D721Med (cell line): ENCODE measurements around the gene KRT13.

Source experiments
- DNase-seq: peaks from one replicate; pipeline ENCODE4 v3.0.0; 2011; ENCODE audit warnings: low spot score; ENCODE audit not compliant: insufficient read length
- FAIRE-seq: peaks from 2 replicates; lab custom pipeline; 2011; peaks lifted over from hg19 to GRCh38; lab: Jason Lieb, UNC
- TF ChIP-seq, protein P1 (sequence below): IDR thresholded peaks from 2 replicates; pipeline ENCODE4 v1.5.1; 2012; ENCODE audit warnings: mild to moderate bottlenecking, control low read depth; ENCODE audit not compliant: insufficient read depth; ENCODE audit errors: missing control alignments

KRT13 gene

DNA sequence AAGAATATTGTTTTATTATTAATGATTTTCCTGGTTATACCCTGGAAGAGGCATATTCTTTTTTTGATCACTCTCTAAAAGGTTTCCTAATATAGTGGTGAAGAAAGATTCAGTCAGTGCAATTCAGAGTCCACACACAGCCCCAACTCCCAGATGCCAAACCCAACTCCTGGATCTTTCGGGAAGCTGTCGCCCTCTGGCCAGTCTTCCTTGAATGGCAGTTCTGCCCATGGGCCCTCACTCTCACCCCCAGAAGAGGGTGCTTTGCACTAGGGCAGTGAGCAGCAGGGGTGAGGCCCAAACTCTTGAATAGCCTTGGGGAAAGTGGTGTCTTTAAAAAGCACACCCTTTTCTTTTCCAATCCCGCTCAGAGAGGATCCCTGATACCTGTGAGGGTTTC, 49.2 kb downstream of the KRT13 start:
- FAIRE-seq (no peak), DNase-seq (no peak)
- TF ChIP-seq, protein P1, sequence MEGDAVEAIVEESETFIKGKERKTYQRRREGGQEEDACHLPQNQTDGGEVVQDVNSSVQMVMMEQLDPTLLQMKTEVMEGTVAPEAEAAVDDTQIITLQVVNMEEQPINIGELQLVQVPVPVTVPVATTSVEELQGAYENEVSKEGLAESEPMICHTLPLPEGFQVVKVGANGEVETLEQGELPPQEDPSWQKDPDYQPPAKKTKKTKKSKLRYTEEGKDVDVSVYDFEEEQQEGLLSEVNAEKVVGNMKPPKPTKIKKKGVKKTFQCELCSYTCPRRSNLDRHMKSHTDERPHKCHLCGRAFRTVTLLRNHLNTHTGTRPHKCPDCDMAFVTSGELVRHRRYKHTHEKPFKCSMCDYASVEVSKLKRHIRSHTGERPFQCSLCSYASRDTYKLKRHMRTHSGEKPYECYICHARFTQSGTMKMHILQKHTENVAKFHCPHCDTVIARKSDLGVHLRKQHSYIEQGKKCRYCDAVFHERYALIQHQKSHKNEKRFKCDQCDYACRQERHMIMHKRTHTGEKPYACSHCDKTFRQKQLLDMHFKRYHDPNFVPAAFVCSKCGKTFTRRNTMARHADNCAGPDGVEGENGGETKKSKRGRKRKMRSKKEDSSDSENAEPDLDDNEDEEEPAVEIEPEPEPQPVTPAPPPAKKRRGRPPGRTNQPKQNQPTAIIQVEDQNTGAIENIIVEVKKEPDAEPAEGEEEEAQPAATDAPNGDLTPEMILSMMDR, result no peak

DNA sequence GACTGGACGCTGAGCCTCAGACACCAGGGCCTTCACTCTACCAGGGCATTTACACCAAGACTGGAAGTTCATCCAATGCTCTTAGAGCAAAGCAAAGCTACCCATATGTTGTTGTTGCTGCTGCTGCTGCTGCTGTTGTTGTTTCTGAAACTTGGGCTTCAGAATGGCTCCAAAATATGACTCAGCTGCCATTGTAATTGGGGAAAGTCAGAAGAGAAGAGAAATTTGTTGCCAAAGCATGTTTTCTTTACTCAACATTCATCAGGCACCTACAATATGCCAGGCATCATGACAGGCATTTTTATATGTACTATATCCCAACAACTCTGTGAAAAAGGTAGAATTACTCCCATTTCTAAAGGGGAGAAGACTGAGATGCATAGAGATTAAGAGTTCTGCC, 50.2 kb downstream of the KRT13 start:
- FAIRE-seq, result no peak
- no peak for DNase-seq
- TF ChIP-seq, protein P1, result no peak

DNA sequence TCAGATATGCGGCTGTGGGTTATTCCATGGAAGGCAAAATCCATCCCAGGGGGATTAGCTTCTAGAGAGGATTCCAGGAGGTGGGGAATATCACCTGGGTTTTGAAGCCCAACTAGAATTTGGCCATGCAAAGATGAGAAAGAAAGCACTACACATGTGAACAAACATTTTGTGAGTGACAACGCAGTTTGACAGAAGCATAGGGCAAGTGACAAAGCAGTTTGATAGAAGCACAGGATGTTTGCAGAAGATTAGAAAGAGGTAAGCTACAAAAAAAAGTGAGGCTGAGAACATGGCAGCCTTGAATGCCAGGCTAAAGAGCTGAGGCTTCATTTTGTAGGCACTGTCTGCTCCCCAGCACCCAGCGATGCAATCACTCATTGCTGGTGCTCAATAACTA, 52.3 kb downstream of the KRT13 start:
- no peak for FAIRE-seq
- TF ChIP-seq, protein P1, result no peak

DNA sequence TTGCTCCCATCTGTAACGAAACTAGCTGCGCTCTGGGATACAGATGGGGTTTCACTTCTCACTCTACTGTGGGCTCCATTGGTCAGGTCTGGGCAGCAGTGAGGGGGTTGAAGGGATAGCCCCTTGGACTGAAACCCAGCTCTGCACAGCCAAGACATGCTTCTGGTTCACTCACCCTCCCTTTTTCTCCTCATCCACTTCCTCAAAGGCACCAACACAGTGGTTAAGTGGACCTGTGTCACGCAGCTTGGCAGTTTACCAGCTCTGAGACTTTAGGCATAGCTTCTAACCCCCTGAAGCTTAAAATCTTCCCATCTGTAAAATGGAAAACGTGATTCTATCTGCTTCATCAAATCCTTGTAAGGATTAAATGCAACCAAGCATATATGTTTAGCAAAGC, 53.1 kb downstream of the KRT13 start:
- DNase-seq (no peak), FAIRE-seq (no peak)
- TF ChIP-seq, protein P1, result no peak

More for the DNA sequence above, 52.3 kb downstream of the KRT13 start:
- no peak for DNase-seq

DNA sequence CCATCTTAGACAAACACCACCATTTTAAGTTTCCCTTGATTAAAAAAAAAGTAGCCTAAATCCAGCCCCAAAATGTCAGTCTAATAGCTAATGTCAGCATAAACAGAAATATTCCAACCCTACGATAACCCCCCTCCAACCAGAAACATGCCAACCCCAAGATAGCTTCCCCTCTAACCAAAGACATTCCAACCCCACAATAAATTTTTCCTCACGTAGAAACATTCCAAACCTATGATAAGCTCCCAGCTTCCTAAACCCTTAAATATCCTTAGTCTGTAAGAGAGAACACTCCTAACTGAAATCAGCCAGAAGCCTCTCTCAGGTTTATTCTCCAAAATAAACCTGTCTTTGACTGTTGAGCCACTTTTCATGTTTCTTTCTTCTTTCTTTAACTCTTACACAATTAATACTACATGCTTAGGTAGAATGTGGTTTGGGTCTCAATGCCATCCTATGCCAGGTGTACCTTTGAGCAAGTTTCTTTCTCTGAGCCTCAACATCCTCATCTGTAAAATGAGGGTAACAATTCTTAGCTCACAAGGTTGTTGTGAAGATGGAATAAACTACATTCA, 54.2 kb downstream of the KRT13 start:
- DNase-seq, result no peak
- no peak for FAIRE-seq
- TF ChIP-seq, protein P1, result no peak
